Right atrium auricular region (tissue), 2 donors: ENCODE data around the gene LGMN. TPM values are rescaled to one million over a fixed set of nuclear protein-coding genes. Genes with fewer than 3 reads are reported as not detected.

Experiments used
- DNase-seq: peaks from one replicate; pipeline ENCODE4 v3.0.0-alpha.2; 2019; ENCODE audit warnings: low spot score
- H3K27ac ChIP-seq, 2 donors: fragments of 200-600 bp; sonication (generic); 1 replicate in 1 of 2; 2 replicates in 1 of 2; pipeline ENCODE4 v1.5.1; 2016 to 2019
- H3K27me3 ChIP-seq, 2 donors: fragments of 200-600 bp; sonication (generic); one replicate each; pipeline versions ENCODE4 v1.5.1 to v1.6.0; 2017 to 2019
- H3K36me3 ChIP-seq: fragments of 200-600 bp; sonication (generic); one replicate; pipeline ENCODE4 v1.5.1; 2016
- H3K4me1 ChIP-seq, 2 donors: fragments of 200-600 bp; sonication (generic); one replicate each; pipeline versions ENCODE4 v1.5.1 to v1.6.0; 2017 to 2019
- H3K4me3 ChIP-seq, 2 donors: fragments of 200-600 bp; sonication (generic); 1 replicate in 1 of 2; 2 replicates in 1 of 2; pipeline ENCODE4 v1.5.1; 2017 to 2019; ENCODE audit warnings: mild to moderate bottlenecking in 1 of 2, moderate library complexity in 1 of 2
- H3K9me3 ChIP-seq, 2 donors: fragments of 200-600 bp; sonication (generic); one replicate each; pipeline ENCODE4 v1.5.1; 2019
- CTCF ChIP-seq, 2 donors: fragments of 200-600 bp; sonication (generic); IDR thresholded peaks; one replicate each; pipeline ENCODE4 v1.5.1; 2019; ENCODE audit warnings: antibody characterized with exemption in 2 of 2
- total RNA-seq, 2 donors: library from RNA; depleted of rRNA; stranded (reverse); fragments of >200 nt; gene quantifications; one replicate each; pipeline ENCODE4 v1.1.0, GENCODE V29; 2016

Gene LGMN
- total RNA-seq, 2 donors from 2014 or later = 65.6 to 109 TPM

- Histone ChIP-seq H3K9me3 (no peaks in the 10 kb centered on the region), H3K27me3 (no peaks in the 10 kb centered on the region), H3K4me3 (peak overlapping the region in 1 of 2 donors; percentile 36), H3K36me3 (peaks cover 22% of the 10 kb centered on the region), H3K4me1 (peaks cover 0 to 13% of the 10 kb centered on the region in 2 donors), H3K27ac (peak overlapping the region in 1 of 2 donors; percentile 58)
- DNase-seq = no peak
- TF ChIP-seq CTCF (IDR thresholded peaks at IDR 0.05) = no peak
Measured at GRCh38 chr14:92654239-92654901, 94.1 kb downstream of the LGMN start.

Other genes starting within 250 kb of the LGMN start
- gene RIN3, start 234.8 kb downstream of the LGMN start, total RNA-seq = 10 to 100 TPM in 1 of 2 donors, 1 to 10 TPM in 1; 6.6 to 11.8 TPM
- 10 to 100 TPM; 24.2 to 28.3 TPM for gene GOLGA5, start 45.7 kb upstream of the LGMN start, total RNA-seq
- not detected for gene CHGA, start 174.5 kb upstream of the LGMN start, total RNA-seq